Activated effector memory CD4-positive, alpha-beta T cell treated with Interleukin-2 at 50 U/mL for 16 hours (primary cell): ENCODE results near the gene C22orf42.
A peak's percentile ranks its signal among the peaks of the same experiment; 100 is the strongest.
"Not testable (repeated sequence)": the region's sequence is repeated elsewhere in the genome, so short reads cannot be mapped to it uniquely, and the experiment has no call there.

Experiments used
- DNase-seq: peaks from one replicate; pipeline ENCODE4 v3.0.0-alpha.2; 2020

The C22orf42 gene

DNA sequence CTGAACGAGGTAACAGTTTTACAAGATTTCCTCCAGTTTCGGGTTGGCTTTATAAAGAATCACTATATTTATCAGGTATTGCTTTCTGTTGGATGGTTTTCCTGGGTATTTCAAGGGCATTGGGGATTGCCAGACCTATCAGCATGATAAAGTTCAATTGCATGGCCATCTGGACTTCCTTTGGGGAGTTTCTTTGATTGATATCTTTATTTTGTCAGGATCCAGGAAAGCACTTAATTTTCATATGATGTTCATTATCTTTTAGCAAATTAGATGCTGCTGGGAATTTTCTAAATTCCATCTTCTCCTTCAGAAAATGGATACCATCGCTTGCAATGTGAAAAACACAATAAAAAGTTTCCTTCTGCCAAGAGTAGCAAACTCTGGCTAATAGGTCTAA lies 24.5 kb upstream of the C22orf42 start:
- no peak for DNase-seq

DNA sequence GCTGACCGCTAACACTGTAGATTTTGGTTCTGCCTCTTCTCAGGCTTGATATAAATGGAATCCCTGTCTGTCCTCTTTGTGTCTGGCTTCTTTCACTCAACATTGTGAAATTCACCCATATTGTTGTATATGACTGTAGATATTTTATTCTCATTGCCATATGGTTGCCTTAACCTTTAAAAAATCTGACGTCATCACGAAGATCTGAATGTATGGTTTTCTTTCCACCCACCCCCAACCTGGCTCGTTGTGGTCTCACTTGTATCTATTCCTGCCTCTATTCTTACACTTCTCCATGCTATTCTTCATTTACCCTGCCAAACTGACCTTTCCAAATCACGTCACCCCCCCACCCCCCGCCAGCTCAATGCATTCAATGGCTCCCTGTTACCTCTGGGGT lies 21.9 kb upstream of the C22orf42 start:
- no peak for DNase-seq

DNA sequence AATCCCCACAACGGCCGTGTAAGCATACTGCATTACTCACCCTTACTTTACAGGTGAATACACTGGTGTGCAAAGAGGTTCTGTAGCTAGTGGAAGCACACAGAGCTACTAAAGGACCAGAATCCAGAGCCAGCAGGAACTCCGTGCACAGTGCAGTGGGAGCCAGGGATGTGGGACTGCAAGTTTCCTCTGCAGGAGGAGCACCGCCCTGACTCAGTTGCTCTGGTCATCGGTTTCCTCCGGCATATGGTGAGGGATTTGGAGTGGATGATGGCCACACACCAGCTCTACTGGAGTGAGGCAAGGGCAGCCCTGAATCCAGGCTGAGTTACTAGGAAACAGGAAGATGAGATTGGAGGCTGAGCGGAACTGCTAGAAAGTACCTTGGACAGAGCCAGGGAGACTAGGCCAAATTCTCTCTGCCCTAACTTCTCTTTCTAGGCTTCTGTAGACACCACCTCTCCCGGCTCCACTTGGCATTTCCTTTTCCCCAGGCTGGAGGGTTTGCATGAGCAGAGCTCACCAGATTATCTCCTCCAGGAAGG lies 18.2 kb upstream of the C22orf42 start:
- no peak for DNase-seq

DNA sequence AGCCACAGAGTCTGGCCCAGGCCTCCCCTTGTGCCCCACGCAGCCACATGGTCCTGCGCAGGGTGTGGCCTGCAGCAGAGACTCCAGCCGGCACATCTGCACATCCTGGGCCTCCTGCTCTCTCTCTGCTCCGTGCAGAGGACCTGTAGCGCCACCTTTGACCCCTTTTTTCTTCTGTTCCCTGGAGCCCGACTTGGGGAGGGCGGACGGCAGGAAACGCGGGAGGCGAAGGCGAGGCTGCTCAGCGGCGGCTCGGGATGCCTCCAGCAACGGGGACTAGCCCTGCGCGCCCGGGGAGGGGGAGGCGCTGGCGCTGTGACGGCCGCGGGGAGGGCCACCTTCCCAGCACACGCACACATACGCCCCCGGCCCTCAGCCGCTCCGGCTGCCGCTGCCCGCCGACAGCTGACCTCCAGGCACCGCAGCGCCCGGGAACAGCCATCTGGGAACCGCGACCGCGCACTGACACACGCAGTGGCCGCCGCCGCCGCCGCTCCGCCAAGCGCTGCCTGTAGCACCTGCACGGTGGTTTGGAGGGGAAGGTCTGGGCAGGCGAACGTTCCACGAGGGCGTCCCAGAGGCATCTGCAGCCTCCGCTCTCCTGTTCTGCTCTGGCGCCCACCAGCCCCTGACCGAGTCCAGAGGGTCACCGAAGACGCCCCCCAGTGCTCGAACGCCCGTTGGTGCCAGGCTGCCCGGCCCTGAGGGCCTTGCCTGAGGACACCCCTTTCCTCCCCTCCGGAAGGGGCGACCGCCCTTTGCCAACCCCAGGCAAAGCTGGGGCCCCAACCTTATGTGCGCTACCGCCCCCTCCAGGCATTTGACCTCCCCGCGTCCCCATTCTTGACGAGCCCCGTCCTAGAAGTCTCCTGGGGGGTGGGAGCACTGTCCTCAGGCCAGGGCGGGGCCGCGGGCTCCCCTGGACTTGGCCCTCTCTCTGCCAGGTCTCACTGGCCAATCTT lies 16.9 kb upstream of the C22orf42 start:
- DNase-seq: no peak

DNA sequence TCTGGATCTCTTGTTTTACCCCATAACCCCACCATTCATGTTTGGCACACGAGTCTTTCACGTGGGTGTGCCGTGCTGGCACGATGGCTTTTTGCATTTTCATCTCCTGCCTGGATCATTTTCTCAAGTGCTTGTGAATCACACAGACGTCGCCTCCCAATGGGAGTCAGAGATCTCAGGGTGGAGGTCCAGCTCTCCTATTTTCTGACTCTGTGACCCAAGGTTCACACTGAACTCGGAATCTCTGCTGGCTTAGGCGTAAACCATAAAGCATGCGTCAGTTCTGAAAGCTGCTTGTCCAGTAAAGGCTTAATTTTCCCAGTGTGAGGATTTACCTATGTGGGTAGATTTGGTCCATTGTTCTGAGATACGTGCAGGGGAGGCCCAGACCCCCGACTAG lies 16.0 kb upstream of the C22orf42 start:
- no peak for DNase-seq

DNA sequence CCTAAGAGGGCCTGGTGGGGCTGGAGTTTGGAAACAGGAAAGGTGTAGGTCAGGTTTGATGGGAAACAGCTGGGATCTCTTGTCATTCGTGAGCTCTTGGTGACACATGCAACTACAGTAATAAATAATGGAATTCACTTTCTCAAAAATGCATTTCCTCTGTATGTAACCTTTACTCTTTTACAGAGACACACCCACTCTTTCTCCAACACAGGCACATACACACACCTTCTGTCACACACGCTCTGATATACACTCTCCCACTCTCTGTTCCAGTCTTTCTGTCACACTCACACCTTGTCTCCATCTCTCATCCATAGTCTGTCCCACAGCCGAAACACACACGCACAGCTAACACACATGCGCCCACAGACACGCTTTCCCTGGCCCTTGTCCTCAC lies 6.6 kb upstream of the C22orf42 start:
- no peak for DNase-seq

DNA sequence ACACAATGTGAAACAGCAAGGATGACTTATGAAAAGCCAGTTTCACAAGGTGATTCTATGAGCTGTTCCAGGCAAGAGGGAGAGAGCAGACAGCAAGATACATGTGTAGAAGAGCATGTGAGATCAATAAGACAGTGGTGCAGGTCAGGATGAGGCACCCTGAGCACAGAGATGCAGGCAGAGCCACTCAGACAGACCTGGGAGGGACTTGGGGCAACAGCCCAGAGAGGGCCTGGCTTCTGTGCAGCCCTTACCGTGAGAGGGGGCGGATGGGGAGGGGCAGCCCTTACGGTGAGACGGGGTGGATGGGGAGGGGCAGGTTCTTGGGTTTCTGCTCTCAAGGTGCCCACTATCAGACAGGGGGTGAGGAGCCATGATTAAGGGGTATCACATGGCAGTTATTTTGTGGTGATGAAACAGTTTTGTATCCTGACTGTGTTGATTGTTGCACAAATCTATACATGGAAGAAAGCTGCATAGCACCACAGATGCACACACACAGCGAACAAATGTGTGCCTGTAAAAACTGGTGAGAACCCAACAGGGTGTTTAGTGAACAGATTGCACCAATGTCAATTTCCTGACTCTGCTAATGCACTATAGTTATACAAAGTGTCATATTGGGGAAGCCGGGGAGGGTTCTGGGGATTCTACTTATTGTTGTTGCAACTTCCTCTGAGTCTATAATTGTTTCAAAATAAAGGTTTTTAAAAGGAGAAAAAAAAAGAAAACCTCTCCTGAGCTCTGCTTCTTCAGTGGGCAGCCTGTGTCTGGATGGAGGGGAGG lies 5.2 kb upstream of the C22orf42 start:
- no peak for DNase-seq

DNA sequence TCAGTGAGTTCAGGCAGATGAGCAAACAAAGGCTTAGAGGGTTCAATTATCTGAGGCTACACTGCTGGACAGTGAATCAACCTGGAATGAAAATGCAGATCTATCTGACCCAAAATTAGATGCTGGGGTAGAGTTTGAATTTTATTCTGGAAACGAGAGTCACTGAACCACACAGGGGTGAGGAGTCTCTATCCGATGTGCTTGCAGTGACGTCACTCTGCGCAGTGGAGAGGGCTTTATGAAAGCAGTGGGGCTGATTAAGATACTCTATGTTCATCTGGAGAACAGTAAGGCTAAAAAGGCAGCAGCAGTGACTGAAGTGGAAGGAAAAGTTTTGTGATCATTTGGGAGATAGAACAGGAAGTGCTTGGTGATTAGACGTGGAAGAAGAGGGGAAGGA lies 1.3 kb upstream of the C22orf42 start:
- DNase-seq: not testable (repeated sequence)

DNA sequence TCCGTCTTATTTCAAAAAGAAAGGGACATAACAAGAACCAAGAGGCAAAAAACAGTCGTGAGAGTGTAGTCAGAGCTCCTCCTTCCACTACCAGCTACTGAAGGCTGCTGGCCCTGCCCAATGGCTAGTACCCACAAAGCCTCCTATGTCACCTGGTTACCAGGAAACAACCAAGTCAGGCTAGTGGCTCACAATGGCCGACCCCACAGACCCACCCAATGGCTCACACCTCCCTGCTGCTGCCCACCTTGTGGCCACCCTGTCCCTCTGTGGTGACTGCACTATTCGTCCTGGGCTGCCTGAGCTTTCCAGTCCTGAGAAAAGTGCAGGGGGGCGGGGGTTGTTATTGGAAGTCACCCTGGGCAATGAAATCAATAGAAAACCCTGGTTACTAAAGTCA lies 1.5 kb downstream of the C22orf42 start:
- not testable (repeated sequence) for DNase-seq

DNA sequence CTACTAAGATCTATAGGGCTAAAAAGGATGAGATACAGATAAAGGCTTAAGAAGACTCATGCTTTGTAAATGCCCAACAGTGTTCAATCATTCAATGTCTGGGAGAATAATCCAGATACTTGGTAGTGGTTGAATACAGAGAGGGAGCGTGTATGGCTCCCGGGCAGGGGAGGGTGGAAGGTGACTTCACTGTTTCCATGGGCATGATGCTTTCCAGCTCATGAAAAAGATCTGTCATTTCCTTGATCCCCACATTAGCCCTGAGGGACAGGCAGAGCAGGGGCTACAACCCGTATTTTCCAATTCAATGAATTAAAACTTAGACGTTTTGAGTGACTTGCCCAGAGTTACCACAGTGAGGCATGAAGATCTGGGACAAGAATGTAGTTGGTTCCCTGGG lies 4.4 kb downstream of the C22orf42 start:
- DNase-seq: not testable (repeated sequence)

DNA sequence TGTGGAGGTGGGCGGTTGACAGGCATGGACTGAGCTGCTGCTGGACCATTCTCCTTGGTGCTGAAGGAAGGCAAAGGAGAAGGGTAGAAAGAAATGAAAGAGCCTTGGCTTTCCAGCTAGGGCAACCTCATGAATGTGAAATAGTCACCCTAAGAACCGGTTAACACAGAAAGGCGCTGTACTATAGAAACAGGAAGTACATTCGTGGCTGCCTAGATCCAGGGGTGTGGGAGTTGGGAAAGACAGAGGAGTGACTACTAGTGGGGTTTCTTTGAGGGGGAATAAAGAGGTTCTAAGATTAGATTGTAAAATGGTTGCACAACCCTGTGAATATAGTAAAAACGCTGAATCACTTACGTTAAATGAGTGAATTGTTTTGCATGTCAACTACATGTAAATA lies 7.5 kb downstream of the C22orf42 start:
- DNase-seq: not testable (repeated sequence)

DNA sequence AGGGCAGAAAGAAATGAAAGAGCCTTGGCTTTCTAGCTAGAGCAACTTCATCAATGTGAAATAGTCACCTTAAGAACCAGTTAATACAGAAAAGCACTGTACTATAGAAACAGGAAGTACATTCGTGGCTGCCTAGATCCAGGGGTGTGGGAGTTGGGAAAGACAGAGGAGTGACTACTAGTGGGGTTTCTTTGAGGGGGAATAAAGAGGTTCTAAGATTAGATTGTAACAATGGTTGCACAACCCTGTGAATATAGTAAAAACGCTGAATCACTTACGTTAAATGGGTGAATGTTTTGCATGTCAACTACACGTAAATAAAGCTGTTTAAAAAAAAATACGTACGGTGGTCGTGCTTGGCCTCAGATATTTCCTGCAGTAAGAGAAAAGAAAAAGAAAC lies 8.5 kb downstream of the C22orf42 start:
- not testable (repeated sequence) for DNase-seq

DNA sequence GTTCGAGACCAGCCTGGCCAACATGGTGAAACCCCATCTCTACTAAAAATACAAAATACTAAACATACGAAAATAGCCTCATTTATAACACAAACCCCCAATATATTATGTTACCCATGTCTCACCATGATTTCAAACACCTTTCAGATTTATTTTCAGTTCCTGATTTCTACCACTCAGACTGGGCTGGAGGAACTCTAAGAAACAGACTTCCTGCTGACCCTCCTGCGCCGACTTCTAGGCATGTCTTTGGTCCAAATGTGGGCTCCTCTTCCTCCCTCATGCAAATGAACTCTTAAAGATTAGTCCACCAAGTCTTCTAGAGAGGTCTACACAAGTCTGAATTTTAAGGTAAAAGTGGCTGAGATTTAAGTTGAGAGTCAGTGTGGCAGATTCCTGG lies 10.7 kb downstream of the C22orf42 start:
- DNase-seq: not testable (repeated sequence)

DNA sequence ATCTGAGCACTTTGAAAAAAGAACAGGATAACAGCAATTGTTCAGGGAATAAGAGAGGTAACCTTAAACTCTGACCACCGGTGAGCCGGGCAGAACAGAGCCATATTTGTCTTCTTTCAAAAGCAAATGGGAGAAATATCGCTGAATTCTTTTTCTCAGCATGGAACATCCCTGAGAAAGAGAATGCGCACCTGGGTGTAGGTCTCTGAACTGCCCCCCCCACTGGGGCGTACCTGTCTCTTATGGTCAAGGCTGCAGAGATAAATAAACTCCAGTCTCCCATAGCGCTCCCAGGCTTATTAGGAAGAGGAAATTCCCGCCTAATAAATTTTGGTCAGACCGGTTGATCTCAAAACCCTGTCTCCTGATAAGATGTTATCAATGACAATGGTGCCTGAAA lies 12.0 kb downstream of the C22orf42 start:
- not testable (repeated sequence) for DNase-seq

DNA sequence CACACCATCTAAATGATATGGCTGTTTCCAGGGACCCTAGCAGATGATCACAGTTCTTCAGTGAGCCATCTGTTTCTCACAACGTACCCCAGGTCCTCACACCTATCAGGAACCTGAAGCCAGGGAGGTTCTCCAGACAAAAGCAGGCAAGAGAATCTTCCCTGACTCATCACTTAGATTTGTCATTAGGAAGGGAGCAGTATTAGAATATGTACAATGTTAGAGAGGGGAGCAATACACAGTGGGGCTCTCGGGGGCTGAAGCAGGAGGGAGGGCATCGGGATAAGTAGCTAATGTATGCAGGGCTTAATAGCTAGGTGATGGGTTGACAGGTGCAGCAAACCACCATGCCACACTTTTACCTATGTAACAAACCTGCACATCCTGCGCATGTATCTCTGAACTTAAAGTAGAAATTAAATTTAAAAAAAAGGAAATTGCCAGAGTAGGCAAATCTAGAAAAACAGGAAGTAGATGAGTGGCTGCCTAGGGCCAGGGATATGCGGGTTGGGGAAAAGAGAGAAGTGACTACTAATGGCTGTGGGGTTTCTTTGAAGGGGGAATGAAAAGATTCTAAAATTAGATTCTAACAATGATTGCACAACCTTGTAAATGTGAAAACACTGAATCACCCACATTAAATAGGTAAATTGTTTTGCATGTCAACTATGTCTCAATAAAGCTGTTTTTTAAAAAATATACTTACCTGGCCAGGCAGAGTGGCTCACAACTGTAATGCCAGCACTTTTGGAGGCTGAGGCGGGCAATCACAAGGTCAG lies 14.4 kb downstream of the C22orf42 start:
- DNase-seq: no peak

DNA sequence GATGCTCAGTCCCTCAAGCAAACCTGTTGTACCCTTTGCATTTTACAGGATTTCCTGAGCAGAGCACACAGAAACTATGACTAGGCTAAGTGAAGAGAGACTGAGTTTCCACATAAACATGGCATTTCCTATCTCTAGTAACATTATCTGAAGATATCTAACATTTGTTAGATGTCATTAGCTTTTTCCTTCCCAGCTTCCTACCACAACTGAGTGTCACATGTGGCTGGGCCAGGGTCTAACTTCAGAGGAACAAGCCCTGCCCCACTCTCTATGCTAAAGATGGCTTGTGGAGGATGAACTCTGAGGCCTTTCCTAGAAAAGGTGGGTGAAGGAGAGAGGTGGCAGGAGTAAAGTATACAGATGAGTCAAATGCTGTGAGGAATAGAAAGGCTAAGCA lies 16.5 kb downstream of the C22orf42 start:
- DNase-seq: no peak

DNA sequence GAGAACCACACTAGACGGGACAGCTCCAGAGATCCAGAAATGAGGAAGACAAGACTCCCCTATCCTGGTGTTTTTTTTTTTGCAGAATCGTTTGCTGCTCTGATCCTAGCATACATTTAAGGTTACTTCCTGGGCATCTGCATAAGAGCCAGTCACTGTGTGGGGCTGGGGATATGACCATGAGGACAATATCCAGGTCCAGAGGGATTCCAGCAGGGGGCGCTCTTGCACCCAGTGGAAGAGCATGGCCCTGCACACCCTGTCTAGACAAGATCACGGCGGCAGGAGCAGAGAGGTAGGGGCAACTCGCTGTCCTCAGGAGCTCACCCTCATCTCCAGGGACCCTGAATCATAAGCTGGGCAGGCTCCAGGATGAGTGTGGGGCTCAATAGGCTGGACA lies 18.4 kb downstream of the C22orf42 start:
- not testable (repeated sequence) for DNase-seq

DNA sequence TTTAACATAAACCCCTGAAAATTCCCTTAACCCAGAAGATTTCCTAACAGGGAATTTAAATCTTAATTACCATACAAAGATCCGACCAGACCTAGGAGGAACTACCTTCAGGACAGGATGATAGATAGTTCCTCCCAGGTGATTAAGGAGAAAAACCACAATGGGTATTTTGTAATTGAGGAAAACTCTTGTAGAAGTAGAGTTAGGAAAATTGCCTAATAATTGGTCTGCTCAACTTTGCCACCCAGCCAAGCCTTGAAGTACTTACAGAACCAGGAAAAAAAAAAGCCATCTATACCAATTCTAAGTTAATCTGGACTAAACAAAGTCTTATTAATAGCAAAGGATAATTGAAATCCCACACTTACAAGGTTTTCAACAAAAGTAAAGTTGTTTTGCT lies 20.5 kb downstream of the C22orf42 start:
- DNase-seq: not testable (repeated sequence)

DNA sequence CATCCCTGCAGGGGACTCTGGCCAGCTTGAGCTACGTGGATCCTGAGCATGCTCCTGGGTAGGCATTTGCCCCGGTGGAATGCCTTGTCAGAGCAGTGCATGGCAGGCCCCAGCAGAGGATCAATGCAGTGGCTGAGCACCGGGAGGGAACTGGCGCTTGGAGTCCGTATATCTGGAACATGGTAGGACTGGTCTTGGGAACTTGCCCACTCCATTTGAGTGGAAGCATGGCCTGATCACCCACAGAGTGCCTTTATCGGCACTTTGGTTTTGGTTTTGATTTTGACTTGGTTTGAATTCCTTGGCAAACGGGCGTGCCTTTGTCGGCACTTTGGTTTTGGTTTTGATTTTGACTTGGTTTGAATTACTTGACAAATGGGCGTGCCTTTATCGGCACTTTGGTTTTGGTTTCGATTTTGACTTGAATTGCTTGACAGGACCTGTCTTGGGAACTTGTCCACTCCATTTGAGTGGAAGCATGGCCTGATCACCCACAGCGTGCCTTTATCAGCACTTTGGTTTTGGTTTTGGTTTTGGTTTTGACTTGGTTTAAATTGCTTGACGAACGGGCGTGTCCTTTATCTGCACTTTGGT lies 21.3 kb downstream of the C22orf42 start:
- peak; percentile 39 for DNase-seq

DNA sequence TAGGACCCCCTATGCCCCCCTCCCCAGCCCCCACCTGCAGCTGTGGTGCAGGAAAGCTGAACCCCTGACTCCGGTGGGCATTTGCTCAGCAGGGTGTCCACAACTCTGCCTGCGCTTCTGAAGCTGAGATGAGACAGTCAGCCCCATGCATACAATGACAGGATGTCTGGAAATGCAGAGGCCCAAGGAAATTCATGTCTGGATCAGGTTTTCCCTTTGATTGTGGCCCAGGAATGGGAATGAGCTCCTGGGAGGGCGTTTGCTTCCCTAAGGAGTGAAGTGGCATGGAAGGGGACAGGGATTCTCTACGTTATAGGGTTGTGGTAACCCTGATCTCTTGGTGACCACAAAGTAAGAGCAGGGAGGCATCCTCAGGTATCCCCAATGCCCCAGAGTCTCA lies 22.2 kb downstream of the C22orf42 start:
- not testable (repeated sequence) for DNase-seq

DNA sequence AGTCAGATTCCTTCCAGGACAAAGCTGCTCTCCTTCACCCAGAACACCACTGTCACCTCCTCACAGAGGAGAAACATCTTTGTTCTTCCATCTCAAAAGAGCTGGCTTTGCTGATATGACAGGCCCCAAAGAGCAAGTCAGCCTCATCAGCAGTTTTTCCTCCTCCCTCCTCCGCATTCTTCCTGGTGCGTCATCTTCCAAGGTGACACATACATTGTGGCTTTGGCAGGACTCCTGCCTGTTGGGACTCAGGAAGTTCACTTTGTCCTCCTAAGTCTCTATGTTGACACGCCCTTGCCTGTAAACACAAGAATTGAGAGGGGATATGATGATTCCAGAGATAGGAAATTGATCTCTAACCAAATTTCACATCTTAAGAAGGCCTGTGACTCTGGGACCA lies 23.1 kb downstream of the C22orf42 start:
- not testable (repeated sequence) for DNase-seq

DNA sequence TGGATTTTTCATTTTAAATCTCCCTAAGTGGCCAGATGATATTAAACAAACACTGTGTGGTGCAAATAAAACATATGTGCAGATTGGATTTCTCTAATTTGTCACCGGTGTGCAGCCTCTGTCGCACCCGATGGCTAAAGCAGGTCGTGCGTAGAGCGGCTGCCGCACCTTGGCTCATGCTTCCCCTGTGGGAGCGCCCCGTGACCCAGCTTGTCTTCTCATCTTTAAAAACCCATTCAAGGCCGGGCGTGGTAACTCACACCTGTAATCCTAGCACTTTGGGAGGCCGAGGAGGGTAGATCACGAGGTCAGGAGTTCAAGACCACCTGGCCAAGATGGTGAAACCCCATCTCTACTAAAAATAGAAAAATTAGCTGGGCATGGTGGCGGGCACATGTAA lies 24.3 kb downstream of the C22orf42 start:
- DNase-seq: not testable (repeated sequence)
